ENCODE measurements around the gene MSANTD1.

Gene MSANTD1

DNA sequence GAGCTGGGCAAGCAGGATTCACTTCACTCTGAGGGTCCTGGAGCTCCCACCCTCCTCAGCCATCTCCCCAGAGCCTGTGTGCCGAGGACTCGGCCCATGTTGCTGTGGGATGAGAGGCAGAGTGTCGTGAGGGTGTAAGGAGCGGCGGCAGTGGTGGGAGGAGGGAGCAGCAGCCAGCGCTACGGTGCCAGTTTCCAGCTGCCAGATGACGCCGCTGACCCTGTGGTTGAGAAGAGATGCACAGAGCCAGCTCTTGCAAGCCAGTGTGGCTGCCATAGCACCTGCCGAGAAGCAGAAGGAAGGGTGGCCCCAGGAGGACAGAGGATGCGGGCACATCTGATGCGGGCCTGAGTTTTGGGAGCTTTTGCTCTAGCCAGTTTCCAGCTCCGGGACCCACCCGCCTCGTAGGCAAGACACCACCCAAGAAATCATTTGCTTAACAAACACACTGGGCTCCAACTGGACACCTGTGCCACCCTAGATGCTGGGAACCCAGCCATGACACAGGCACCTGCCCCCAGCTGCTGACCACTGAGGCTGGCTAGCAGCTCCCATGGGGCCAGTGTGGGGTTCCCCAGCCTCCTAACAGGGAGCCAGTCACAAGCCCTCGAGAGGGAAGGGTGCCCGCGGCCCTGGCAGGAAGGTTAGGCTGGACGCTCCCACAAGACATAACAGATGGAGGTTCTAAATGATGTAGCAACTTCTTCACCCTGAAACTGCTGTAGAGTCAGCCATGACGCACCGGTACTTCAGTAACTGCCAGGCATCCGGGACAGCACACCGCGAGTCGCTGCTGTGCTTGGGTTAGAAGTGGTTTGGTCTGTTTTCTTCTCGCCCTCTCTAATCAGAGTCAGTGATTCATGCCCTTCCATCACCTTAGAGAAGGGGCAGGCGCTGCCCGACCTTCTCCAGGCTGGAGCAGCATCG lies 8.9 kb downstream of the MSANTD1 start:
- peak; percentile 65 for DNase-seq (ENCODE audit: low read depth, low spot score)

DNA sequence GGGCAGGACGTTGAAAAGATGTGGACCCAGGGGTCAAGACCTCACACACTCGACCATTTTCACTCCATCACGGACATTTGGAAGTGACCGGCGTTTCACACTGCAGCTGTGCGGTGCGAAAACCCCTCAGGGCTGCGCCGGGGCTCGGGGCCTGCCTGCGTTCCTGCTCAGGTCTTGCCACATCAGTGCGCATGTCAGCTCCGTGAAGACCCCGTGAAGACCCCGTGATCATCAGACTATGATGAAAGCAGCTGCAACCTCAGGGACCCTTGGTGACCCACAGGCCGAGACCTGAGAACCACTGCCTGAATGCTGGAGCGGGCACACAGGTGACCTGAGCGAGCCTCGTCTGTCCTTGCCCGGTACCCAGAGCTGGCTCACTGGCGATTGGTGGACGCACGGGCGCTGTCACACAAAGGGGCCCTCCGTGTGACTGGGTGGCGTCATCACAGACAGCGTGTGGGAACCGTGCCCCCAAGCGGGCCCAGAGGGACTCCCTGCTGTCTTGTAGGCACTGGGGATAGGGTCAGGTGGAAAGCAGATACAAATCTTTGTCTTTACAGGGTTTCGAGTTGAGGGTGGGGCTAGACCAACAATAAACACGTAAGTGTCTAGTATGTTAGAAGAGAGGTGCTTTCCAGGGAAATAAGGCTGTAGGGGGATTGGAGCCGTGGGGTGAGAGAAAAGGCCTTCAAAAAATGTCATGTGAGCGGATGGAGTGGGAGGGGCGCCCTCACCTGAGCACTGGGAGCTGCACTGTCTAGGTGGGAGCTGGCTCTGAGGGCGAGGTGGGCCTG lies 12.7 kb downstream of the MSANTD1 start:
- DNase-seq (ENCODE audit: low read depth, low spot score), result no peak
- no peak overlapping the region for H3K27ac ChIP-seq

More for the DNA sequence above, 8.9 kb downstream of the MSANTD1 start:
- peak overlapping the region; percentile 59 for H3K27ac ChIP-seq

DNA sequence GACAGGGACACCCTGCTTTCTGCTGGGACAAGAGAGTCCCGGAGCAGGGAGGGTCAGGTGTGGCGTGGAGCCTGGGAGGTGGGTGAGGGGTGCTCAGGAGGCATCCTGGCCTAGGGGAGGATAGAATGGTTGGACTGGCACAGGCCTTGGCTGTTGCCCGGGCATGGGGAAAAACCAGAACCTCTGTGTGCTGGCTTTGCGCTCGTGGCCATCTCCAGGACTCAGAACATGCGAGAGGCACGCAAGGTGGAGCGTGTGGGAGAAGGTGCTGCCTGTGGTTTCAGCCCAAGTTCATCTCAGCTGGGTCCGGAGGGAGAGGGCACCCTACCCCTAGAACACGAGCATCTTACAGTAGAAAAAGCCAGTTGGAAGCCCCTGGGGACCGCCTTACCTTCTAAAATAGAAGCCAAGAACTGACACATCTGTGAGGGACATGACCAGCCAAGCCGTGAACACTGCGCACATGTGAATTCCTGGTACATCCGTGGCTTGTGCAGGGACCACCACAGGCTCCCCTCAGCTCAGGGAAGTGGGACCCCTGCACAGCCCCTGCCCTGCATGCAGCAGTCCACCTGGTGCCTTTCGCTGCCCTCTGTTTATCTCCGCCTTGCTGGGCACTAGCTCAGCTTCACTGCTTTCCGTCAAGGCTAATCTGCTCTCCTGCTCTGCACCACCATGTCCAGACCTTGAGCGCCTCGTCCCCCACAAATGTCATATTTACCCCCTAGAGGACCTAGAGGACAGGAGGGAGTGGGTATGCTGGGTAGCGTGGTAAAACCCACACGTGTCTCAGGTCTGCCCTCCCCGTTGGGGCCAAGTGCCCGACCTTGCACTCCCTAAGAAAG lies 13.5 kb downstream of the MSANTD1 start:
- no peak overlapping the region for H3K27ac ChIP-seq
- no peak for DNase-seq (ENCODE audit: low read depth, low spot score)

- no peak for DNase-seq (ENCODE audit: low read depth, low spot score)
- no peak overlapping the region for H3K27ac ChIP-seq
Observed at GRCh38 chr4:3263053-3263875, 14.3 kb downstream of the MSANTD1 start.

DNA sequence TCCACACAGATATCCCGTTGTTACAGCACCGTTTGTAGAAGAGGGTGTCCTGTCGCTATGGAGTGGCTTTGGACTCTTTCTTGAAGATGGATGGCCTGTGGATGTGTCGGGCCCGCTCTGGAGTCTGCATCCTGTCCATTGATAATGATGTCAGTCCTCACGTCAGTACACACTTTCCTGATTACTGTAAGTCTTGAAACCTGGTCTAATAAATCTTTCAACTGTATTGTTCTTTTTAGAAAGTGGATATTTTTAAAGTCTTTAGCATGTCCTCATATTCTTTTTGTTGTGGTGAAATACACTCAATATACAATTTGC lies 14.9 kb downstream of the MSANTD1 start:
- DNase-seq (ENCODE audit: low read depth, low spot score), result no peak
- H3K27ac ChIP-seq, result no peak overlapping the region

- H3K27ac ChIP-seq, result no peak overlapping the region
- DNase-seq (ENCODE audit: low read depth, low spot score), result no peak
Observed at GRCh38 chr4:3266076-3266475, 17.1 kb downstream of the MSANTD1 start.

- no peak for DNase-seq (ENCODE audit: low read depth, low spot score)
- no peak overlapping the region for H3K27ac ChIP-seq
Observed at GRCh38 chr4:3267576-3268394, 18.8 kb downstream of the MSANTD1 start.

DNA sequence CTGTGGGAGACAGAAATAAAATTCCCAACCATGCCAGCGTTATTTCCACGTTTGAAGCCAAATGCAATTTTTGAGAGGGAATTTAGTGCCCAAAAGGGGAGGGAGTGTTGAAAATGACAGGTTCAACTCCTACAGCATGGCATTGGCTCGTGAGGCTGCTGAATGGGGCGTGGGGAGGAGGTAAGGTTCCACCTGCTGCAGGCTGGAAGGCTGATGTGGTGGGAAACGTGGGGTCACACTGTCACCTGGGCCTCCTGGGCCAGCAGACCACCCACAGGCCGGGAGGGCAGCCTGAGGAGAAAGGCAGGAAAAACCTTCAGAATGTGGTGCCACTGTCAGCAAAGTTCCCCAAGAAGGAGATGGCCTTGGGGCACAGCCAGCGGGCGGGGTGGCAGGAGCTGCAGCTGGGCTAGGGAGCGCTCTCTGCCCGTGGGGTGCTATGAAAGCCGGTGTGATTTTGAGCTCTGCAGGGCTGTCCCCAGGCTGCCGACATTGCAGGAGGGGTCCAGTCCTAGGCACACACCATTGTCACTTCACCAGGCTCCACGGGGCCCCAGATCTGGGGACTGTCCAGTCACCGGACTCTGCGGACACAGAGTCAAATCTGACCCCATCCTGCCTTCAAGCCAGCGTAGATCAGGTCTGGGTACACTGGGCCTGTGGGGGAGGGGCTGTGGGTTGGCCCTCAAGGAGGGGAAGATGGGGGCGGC lies 19.6 kb downstream of the MSANTD1 start:
- no peak for DNase-seq (ENCODE audit: low read depth, low spot score)
- no peak overlapping the region for H3K27ac ChIP-seq

- no peak for DNase-seq (ENCODE audit: low read depth, low spot score)
- H3K27ac ChIP-seq, result no peak overlapping the region
Observed at GRCh38 chr4:3269105-3269927, 20.4 kb downstream of the MSANTD1 start.

DNA sequence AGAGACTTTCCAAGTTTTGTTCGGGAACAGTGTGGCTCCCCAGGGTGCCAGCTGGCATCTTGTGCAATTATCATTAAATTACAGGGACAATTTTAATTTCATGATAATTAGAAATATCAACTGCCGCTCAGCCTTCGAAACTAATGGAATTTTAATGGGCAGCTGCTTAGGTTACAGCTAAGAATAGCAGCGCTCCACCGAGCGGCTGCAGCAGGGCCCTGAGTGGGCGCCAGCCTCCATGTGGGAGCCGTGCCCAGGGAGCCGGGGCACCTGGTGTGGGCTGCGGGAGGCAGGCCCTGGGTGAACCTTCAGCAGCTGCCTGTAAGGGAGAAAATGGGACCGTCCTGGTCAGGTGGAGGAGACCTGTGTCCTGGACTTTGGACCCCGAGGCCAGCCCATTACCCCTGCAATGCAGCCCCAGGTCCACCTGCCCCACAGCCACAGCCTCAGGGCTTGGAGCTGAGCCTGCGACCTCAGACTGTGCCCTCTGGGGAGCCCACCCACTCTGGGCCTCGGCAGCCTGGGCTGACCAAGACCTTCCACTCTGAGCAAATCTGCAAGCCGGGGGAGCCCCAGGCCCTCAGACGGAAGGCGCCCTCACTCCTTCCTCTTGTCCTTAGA lies 21.1 kb downstream of the MSANTD1 start:
- no peak for DNase-seq (ENCODE audit: low read depth, low spot score)
- H3K27ac ChIP-seq, result no peak overlapping the region

DNA sequence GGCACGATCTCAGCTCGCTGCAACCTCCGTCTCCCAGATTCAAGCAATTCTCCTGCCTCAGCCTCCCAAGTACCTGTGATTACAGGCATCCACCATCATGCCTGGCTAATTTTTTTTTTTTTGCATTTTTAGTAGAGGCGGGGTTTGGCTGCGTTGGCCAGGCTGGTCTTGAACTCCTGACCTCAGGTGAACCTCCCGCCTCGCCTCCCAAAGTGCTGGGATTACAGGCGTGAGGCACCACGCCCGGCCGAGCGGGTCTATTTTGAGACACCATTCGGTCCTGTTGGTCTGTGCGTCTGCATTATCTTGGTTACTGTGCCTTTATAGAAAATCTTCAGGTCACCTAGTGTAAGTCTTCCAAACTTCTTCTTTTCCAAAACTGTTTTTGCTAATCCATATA lies 22.2 kb downstream of the MSANTD1 start:
- DNase-seq (ENCODE audit: low read depth, low spot score), result no peak
- no peak overlapping the region for H3K27ac ChIP-seq

GRCh38 chr4:3276986-3277385 lies 28.0 kb downstream of the MSANTD1 start:
- no peak for DNase-seq (ENCODE audit: low read depth, low spot score)
- H3K27ac ChIP-seq, result no peak overlapping the region

DNA sequence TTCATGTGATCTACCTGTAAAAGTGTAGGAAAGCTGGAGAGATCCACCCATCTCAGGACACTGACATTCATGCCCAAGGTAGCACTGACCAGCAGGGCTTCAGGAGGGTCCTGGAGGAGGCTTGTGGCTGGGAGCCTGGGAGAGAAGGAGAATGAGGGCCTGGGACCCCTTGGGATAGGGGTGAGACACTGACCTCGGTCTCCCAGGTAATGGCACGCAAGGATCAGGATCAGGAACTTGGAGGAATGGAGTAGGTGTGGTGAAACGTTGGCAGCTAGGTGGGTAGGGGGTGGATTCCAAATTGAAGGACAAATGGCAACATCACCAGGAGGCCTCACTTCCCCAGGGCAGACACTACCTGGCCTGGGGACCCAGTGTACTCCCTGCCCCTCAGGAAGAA lies 31.5 kb downstream of the MSANTD1 start:
- no peak overlapping the region for H3K27ac ChIP-seq
- no peak for DNase-seq (ENCODE audit: low read depth, low spot score)

- no peak overlapping the region for H3K27ac ChIP-seq
- DNase-seq (ENCODE audit: low read depth, low spot score), result no peak
Observed at GRCh38 chr4:3283483-3283882, 34.5 kb downstream of the MSANTD1 start.

- H3K27ac ChIP-seq, result no peak overlapping the region
- no peak for DNase-seq (ENCODE audit: low read depth, low spot score)
Observed at GRCh38 chr4:3283916-3284315, 35.0 kb downstream of the MSANTD1 start.

DNA sequence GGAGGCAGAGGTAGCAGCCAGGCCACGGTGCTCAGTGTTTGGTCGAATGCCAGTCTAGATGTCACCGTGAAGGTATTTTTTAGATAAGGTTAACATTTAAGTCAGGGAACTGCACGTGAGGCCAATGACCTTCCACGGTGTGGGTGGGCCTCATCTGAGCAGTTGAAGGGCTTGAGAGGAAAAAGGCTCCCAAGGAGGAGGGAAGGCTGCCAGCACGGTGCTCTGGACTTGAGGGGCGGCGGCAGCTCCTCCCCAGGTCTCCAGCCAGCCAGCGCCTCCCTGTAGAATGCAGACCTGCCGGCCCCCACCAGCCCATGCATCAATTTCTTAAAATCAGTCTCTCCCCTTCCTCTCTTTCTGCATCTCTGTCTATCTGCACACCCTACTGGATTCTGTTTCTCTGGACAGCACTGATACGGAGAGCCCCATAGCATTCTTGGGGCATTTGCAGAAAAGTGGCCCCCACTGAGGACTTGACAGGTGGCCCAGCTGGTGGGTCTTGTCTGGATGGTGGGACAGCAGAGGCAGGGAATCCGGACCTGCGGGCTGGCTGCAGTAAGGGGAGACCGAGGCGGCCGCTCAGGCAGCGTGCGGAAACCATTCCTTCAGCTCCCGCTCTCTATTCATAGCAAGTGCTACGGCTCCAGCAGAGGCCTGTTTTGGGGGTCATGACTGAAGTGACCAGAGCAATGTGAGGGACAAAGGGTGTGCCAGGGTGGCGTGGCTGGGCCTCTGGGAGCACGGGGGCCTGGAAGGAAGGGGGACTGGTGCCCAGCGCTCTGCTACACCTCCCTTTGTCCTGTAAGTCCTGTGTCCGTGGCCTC lies 36.0 kb downstream of the MSANTD1 start:
- no peak for DNase-seq (ENCODE audit: low read depth, low spot score)
- no peak overlapping the region for H3K27ac ChIP-seq
